Adrenal gland (tissue), 5 donors: Measurements from ENCODE around the gene EFNA5.

Source experiments
- POLR2A ChIP-seq, 2 donors: fragments of 450-650 bp; IDR thresholded peaks; one replicate each; pipeline ENCODE4 v1.6.1; 2017; ENCODE audit warnings: antibody characterized with exemption in 2 of 2, mild to moderate bottlenecking in 2 of 2, moderate library complexity in 1 of 2
- TF ChIP-seq, protein P1 (sequence below), 6 experiments: fragments of 450-650 bp in 4 of 6; fragments of 200-600 bp in 2 of 6; sonication (generic) in 1 of 6; IDR thresholded peaks; 1 replicate in 5 of 6; 2 replicates in 1 of 6; pipeline versions ENCODE4 v1.5.1 to v1.8.0; 2016 to 2021; ENCODE audit warnings: antibody characterized with exemption in 6 of 6, mild to moderate bottlenecking in 2 of 6, moderate library complexity in 1 of 6
- donor health status: DM: no; HTN: no; CAD: no.

DNA sequence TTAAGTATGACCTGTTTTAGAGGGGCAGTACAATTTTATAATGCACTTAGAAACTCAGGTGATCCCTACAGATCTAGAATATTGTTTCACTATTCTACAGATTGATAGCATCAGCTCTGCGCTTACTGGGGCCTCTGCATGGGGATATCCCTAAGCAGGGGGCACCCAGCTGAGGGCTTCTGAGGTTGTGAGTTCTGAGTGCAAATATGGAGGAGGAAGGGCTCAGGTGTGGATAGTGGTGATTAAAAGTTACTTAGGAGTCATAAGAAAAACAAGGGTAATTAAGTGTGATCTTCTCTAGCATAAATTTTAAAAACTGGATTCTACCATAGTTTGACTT, 274.4 kb downstream of the EFNA5 start:
- TF ChIP-seq POLR2A (IDR thresholded peaks at IDR 0.05): no peak
- TF ChIP-seq, protein P1, sequence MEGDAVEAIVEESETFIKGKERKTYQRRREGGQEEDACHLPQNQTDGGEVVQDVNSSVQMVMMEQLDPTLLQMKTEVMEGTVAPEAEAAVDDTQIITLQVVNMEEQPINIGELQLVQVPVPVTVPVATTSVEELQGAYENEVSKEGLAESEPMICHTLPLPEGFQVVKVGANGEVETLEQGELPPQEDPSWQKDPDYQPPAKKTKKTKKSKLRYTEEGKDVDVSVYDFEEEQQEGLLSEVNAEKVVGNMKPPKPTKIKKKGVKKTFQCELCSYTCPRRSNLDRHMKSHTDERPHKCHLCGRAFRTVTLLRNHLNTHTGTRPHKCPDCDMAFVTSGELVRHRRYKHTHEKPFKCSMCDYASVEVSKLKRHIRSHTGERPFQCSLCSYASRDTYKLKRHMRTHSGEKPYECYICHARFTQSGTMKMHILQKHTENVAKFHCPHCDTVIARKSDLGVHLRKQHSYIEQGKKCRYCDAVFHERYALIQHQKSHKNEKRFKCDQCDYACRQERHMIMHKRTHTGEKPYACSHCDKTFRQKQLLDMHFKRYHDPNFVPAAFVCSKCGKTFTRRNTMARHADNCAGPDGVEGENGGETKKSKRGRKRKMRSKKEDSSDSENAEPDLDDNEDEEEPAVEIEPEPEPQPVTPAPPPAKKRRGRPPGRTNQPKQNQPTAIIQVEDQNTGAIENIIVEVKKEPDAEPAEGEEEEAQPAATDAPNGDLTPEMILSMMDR (IDR thresholded peaks at IDR 0.05): no peak
